Stimulated activated CD4-positive, alpha-beta T cell treated with anti-CD3 and anti-CD28 coated beads, Interleukin-15, amount 100 ng/mL, for 1 hour (primary cell): ENCODE results near the gene ERCC6.
A peak's percentile ranks its signal among the peaks of the same experiment; 100 is the strongest.

ENCODE experiments used
- DNase-seq, 2 donors: peaks; one replicate each; pipeline ENCODE4 v3.0.0-alpha.2; 2020; ENCODE audit warnings: low read depth in 1 of 2, low spot score in 1 of 2

The ERCC6 gene

DNA sequence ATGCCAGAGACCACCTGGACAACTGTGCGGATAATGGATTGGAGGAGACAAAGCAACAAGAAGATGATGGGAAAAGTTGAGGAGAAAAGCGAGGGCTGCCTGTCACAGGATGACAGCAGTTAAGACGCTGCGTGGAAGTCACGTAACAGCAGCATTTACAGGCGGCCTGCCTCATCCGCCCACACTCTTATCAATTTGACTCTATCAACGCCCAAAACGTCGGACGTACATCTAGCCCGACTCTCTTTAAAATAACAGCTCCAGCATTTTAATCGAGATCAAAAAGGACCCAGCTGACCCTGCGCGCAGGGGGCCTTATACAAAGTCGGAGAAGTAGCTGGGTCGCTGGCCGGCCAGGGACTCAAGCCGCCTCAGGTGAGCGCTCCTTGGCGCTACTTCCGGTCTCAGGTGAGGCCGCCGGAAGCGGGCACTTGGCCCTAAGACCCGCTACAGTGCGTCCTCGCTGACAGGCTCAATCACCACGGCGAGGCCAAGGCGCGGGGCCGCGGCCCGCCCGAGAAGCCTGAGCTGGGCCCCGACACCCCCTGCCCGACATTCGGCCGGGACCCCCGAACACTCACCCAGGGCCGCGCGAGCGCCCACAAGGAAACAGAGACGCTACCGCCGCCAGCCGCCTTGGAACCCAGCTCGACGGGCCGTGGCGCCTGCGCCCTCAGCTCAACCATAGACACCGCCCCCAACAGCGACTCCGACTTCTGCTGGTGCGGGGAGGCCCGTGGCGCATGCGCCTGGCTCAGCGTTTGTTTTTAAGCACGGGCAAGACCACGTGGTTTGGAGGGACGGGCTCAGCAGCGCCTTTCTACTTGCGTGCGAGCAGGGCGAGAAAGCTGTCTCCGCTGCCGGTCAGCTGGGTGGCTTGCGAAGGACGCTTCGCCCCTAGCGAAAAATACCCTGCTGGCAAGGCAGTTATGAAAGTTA lies at the start of gene ERCC6:
TSS of gene ERCC6 (minus strand) at position 741 of the 939 bp plus-strand sequence.
- DNase-seq, result peak; percentile 91 to 94

- DNase-seq, result no peak
These were observed 49.1 kb upstream of the ERCC6 start for GRCh38 chr10:49587981-49588380.

- no peak for DNase-seq
These were observed 46.5 kb upstream of the ERCC6 start for GRCh38 chr10:49585387-49585786.

DNA sequence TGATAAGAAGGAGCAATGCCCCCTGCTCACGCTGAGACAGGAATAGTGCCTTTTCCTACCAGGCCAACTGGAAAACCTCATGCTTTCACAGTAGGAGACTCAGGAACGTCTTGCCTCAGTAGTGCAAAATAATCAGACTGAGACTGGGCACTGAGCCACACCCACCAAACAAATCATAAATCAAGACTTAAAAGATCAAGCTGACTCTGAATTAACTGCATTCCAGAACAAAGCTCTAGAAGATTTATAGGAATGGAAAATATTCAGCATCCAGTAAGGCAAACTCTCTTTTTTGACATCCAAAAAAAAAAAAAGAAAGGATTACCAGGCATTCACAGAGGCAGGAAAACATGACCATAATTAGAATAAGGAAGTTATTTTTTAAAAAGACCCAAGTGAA lies 40.7 kb upstream of the ERCC6 start:
- no peak for DNase-seq

DNA sequence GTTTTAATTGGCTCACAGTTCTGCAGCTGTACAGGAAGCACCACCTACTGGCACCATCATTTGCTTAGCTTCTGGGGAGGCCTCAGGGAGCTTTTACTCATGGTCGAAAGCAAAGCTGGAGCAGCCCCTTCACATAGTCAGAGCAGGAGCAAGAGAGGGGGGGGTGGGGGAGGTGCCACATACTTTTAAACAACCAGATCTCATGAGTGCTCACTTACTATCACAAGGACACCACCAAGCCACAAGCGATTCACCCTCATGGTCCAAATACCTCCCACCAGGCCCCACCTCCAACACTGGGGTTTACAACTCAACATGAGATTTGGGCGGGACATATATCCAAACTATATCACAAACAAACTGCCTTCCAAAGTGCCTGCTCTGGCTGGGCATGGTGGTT lies 39.5 kb upstream of the ERCC6 start:
- no peak for DNase-seq

DNA sequence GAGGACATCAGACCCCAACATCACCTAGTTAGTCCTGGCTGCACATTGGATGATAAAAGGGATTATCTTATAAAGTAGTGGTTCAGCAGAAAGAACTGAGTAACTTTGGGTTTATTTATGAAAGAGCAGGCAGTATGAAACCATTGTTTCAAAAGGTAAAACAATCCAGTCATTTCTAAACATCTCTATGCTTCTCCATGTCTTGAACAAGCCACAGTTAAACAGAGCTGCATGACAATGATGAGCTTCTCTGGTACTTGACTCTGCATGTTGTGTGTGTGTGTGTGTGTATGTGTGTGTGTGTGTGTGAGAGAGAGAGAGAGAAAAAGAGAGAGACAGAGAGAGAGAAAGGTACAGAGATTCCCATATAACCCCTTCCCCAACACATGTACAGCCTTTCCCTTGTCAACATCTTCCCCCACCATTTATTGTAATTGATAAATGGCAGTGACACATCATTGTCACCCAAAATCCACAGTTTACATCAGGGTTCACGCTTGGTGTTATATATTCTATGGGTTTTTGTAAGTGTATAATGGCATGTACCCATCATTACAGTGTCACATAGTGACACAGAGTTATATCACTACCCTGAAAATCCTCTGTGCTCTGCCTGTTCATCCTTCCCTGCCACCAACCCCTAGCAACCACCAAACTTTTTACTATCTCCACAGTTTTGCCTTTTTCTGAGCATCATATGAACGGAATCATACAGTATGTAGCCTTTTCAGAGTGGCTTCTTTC lies 38.4 kb upstream of the ERCC6 start:
- DNase-seq, result no peak

DNA sequence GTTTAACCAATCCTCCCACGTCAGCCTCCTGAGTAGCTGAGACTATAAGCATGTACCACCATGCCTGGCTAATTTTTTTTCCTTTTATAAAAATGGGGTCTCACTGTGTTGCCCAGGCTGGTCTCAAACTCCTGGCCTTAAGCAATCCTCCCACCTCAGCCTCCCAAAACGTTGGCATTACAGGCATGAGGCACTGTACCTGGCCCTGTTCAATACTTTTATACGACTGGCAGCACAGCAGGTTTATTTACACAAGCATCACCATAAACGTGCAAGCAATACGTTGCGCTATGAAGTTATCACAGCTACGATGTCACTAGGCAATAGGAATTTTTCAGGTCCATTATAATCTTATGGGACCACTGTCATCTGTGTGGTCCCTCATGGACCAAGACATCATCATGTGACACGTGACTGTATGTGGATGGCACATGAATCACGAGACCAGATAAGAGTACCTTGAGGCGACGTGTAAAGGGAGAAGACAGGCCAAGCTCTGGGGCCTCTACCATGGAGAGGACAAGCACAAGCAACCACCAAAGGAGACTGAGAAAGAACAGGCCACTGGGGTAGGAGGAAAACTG lies 36.7 kb upstream of the ERCC6 start:
- DNase-seq, result no peak

DNA sequence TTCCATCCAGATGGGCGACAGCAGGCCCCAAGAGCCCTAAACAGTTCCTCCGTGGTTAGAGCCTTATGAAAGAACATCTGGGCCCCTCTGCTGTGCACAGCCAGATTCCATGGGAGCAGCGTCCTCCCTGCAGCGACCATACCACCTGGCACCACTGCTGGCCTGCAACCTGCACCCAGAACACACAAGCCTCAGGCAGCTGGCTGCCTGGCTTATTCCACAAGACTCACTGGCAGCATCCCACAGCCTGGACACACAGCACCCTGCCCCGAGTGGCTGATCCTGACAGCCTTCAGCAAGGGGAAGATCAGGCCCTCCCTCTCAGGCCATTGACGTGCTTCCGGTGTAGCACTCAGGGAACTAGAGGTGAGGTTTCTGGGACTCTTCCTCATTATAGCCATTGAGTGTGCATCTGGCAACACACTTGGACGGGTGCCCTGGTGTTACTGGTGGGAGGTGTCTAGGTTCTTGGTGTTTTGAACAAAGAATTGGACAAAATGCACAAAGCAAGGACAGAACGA lies 33.7 kb upstream of the ERCC6 start:
- DNase-seq, result no peak

DNA sequence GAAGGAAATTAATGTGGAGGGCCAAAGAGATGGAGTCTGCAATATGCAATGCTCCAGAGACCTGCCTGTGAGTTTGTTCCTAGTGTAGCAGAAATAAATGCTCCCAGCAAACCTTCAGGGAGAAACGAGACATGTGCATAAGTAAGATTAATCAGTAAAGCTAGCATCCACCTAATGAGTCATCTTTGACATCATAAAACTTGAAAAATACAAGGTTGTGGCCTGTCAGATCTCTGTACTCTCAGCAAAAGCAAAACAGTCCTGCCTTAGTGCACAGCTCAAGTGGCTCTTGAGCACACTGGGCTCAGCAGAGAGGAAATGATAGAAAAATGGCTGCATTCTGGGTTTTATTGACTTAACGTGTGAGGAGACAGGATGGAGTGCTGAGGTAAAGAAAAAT lies 32.5 kb upstream of the ERCC6 start:
- DNase-seq, result no peak

DNA sequence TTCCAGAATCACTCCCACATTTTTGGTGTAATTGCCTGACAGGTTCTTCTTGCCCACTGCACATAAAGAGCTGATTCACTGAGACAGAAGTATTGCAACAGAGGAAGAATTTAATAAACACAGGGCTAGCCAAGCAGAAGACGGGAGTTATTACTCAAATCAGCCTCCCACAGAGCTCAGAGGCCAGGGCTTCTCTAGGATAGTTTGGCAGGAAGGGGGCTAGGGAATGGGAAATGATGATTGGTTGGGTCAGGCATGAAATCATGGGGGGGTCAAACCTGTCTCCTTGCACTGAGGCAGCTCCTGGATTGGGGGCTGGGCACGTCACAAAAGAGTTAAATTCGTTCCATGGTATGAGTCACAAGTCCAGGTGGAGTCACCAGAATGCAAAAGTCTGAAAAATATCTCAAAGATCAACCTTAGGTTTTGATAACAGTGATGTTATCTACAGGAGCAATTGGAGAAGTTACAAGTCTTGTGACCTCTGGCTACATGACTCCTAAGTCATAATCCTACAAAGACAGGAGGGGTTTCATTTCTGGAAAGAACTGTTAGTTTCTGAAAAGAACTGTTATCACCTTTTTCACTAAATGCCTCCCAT lies 30.2 kb upstream of the ERCC6 start:
- no peak for DNase-seq

DNA sequence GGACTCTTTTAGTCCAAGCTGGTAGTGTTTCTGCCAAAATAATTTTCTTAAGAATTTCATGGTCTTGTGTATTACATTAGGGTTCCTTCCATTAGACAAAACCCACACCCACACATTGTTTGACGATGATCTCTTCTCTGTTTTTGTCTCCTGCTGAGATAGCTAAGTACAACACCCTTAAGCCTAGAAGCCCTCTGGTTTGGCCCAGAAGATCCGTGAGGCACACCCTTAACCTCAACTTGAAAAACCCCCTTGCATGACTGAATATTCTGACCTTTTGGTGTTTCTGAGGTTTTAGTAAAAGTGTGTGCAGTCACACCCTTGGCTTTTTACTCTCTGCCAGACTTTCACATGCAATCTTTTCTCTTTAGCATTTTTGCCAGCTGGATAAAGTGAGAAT lies 29.3 kb upstream of the ERCC6 start:
- DNase-seq, result no peak

- DNase-seq, result no peak
These were observed 28.9 kb upstream of the ERCC6 start for GRCh38 chr10:49567810-49568209.

DNA sequence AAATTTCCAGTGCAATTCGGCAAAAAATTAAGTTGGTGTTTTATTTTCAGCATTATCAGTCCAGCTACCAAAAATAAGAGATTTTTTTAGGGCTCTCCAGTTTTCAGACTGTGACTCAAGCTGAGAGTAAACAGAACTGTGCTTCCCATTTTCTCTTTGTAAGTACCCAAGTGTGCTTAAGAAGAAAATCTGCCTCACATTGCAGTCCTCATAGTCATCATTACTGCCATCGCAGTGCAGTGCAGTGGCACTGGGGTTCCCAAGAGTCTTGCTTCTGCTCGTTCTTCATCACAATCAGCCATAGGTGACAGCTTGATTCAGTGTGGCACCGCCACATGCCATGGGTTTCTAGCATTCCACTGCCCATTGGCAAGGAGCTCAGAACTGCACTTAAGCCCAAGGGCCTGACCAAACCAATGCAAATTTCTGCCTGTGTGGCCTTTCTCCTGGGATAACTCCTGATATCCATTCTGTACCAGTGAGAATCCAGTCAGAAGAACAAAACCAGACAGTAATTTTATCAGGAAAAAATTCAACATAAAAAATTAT lies 25.6 kb upstream of the ERCC6 start:
- DNase-seq, result no peak

DNA sequence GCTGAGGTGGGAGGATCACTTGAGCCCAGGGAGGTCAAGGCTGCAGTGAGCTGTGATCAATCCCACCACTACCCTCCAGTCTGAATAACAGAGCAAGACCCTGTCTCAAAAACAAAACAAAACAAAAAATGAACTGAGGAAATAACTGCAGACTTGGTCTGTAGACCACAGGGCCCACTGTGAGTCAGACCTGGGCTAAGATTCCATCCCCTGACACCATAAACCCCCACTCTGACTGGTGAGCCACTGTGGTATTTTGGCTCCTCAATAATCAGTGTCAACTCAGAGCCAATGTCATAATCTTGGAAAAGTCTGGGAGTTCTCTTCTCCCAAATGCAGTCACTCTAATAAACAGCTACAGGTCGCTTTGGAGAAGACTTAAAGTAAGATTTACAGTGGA lies 24.0 kb upstream of the ERCC6 start:
- no peak for DNase-seq

DNA sequence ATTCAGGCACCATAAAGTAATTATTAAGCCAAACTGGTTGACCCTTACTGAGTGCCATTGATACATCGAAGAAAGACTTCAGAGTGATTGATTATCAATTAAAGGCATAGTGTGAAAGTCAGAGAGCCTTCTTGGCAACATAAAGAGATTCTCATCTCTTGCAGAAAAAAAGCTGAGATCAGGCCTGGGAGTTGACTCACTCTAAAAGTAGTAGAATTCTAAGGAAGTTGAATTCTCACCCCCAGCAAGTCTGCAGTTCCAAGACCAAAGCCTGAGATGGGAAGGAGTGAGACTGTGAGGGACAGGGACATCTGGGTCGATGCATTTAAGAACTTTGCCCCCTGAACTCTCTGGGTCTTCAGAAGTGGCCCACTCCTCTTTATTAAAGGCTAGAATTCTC lies 21.6 kb upstream of the ERCC6 start:
- no peak for DNase-seq

GRCh38 chr10:49559476-49559875 lies 20.6 kb upstream of the ERCC6 start:
- no peak for DNase-seq

GRCh38 chr10:49558190-49558589 lies 19.3 kb upstream of the ERCC6 start:
- DNase-seq, result no peak

DNA sequence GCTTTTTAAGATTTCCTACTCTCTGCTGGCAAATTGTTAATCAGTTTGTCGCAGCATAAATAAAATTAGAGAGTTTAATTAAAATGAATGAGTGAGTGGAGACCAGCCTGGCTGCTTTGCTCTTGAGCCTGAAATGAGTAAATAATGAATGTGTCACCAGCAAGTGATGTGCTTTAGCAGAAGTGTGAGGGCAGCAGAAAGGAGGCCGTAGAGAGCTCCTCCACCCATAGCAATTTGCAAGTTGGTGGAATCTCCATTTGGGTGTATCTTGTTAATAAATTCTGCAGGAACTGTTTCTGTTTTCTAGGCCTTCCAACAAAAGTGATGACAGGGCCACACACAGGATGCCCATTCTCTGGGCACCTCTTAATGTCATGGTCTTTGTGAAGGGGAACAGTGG lies 18.8 kb upstream of the ERCC6 start:
- DNase-seq, result no peak

DNA sequence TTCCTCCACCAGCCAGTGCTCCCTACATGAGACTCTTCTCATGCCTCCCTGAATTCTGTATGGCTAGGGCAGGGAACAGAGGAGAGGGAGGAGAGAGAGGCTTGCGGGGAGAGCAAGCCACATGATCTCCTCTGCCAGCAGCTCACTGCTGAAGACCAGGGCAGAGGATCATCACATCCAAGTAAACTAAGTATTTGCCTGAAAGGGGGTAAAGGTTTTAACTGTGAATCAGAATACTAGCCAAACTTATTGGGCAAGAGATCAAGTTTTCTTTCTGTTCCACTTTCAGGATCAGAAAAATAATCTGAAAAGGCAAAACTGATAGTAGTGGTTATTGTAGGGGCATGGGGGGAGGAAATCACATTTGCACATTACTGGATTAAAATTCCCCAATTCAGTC lies 17.8 kb upstream of the ERCC6 start:
- no peak for DNase-seq

DNA sequence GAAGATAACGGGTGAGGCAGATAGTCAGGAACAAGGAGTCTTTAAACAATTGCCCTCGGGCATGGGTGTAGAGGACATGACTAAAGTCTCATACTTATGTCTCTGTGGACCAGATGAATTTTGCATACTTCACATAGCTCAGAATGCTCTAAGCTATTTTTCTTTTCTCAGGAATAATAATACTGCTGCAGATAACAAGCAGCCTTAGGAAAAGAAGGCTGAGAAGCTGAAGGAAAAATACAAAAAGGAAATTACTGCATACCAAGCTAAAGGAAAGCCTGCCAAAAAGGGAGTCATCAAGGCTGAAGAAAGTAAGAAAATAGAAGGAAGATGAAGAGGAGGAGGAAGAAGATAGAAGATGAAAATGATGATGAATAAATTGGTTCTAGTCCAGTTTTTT lies 13.4 kb upstream of the ERCC6 start:
- no peak for DNase-seq

DNA sequence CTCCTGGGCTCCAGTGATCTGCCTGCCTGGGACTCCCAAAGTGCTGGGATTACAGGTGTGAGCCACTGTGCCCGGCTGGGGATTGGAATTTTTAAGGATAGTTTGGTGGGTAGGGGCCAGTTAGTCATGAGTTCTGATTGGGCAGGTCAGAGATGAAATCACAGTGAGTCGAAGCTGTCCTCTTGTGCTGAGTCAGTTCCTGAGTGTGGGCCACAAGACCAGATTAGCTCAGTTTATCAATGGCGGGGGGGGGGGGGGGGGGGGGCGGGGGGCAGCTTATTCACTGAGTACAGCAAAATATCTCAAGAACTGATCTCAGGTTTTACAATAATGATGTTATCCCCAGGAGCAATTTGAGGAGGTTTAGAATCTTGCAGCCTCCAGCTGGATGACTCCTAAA lies 11.6 kb upstream of the ERCC6 start:
- no peak for DNase-seq
